ENCODE measurements around the gene WDR62.

WDR62 gene

GRCh38 chr19:36054733-36055686 is at the start of gene WDR62:
Gene WDR62, plus strand, starts transcription at chr19:36054897. Its CDS starts 75 bp downstream, at chr19:36054972.
- peak; percentile 91 to 94 for DNase-seq (ENCODE audit: low read depth in 1 of 2, low spot score in 1 of 2)

DNA sequence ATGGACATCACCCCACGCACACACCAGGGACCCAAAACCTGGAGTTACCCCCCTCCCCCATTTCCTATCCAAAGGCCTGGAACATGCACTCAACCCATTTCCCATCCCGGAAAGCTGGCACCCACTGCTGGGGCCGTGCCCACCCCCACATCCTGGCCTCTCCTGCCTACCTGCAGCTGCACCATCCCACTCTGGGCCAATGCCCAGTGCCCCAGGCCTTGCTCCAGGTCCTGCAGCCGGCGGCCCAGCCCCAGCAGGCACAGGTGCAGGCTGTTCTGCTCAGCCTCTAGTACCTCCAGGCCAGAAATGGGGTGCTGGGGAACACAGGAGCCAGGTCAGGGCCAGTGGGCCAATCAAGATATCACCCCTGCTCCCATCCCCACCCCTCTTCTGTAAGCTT is 47.7 kb upstream of the WDR62 start:
- DNase-seq (ENCODE audit: low read depth in 1 of 2, low spot score in 1 of 2), result no peak

- no peak for DNase-seq (ENCODE audit: low read depth in 1 of 2, low spot score in 1 of 2)
These were observed 46.2 kb upstream of the WDR62 start, which contains the start of gene SYNE4 for GRCh38 chr19:36008336-36008978. Gene SYNE4, minus strand, starts transcription at chr19:36008813. Its CDS starts 132 bp downstream, at chr19:36008681.

GRCh38 chr19:36009220-36009619 is 45.5 kb upstream of the WDR62 start:
- DNase-seq (ENCODE audit: low read depth in 1 of 2, low spot score in 1 of 2), result peak in 1 of 2 donors; percentile 35

DNA sequence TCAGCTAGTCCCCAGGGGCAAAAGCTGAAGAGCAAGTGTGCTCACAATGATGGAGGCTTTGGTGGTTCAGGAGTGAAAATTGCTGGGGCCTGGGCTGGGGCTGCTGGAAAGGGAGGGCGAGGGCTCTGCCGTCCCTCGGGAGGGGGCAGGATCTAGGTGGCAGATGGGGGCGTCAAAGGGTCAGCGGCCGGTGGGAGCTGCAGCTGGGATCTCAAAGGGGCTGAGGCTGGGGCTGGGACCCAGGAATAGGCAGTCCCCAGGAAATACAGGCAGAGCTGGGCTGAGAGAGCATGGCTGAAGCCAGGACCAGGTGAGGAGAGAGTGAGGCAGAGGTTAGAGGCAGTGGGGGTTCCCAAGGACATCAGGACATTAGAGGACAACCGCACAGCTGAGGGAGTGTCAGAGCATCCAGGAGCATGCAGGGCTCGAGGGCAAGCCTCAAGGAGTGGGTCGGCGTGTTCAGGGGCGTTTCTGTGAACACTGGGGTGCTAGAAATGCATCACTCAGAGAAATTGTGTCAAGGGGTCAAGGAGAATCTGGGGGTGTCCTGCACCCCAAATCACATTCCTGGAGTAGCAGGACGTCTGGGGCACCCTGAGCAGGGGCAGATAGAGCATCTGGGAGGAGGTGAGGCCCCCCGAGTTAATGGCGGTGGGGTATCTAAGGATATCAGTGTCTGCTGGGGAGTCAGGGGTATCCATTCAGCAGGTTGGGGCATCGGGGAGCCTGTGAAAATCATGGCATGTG is 44.9 kb upstream of the WDR62 start:
- no peak for DNase-seq (ENCODE audit: low read depth in 1 of 2, low spot score in 1 of 2)

DNA sequence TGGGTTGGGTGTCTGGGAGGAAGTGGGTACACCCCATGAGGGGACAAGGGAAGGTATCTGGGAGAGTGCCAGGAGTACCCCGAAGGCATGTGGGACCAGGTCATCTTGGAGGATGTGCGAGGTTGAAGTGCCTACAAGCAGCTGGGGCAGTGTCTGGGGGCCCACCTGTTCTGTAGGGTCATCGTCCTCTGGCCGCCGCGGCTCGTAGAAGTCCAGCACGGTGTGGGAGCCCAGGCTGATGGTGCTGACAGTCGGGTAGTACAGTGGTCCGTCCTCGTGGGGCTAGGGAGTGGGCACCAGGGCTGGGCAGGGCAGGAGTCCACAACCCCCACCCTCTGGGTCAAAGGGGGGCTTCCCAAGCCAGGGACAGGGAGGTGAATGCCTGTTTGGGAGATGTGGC is 44.3 kb upstream of the WDR62 start:
- no peak for DNase-seq (ENCODE audit: low read depth in 1 of 2, low spot score in 1 of 2)

GRCh38 chr19:36013280-36014011 is 41.3 kb upstream of the WDR62 start:
- DNase-seq (ENCODE audit: low read depth in 1 of 2, low spot score in 1 of 2), result no peak

GRCh38 chr19:36014012-36014924 is 40.4 kb upstream of the WDR62 start, which contains the start of gene ALKBH6:
Gene ALKBH6, minus strand, starts transcription at chr19:36014213. Its CDS starts 816 bp downstream, at chr19:36013397.
- peak; percentile 98 for DNase-seq (ENCODE audit: low read depth in 1 of 2, low spot score in 1 of 2)

GRCh38 chr19:36019061-36019670 is 35.5 kb upstream of the WDR62 start:
- DNase-seq (ENCODE audit: low read depth in 1 of 2, low spot score in 1 of 2), result no peak

GRCh38 chr19:36023432-36023831 is 31.3 kb upstream of the WDR62 start:
- no peak for DNase-seq (ENCODE audit: low read depth in 1 of 2, low spot score in 1 of 2)

DNA sequence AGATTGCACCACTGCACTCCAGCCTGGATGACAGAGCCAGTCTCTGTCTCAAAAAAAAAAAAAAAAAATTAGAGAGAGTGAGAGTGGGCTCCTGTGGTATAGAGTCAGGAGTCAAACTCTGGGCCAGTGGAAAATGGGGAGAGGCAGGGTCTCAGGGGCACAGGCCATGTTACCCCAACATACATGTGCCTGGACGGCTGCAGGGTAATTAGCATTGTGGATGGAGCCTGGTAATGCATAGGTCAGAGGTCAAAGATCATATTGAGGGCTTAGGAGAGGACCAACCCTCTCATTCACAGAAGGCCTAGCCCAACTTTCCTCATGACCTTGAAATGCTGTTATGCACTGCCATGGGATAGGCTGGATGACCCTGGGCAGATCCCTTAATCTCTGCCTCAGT is 29.2 kb upstream of the WDR62 start:
- no peak for DNase-seq (ENCODE audit: low read depth in 1 of 2, low spot score in 1 of 2)

- DNase-seq (ENCODE audit: low read depth in 1 of 2, low spot score in 1 of 2), result no peak
These were observed 28.4 kb upstream of the WDR62 start for GRCh38 chr19:36026091-36026876.

- no peak for DNase-seq (ENCODE audit: low read depth in 1 of 2, low spot score in 1 of 2)
These were observed 27.0 kb upstream of the WDR62 start for GRCh38 chr19:36027696-36028095.

DNA sequence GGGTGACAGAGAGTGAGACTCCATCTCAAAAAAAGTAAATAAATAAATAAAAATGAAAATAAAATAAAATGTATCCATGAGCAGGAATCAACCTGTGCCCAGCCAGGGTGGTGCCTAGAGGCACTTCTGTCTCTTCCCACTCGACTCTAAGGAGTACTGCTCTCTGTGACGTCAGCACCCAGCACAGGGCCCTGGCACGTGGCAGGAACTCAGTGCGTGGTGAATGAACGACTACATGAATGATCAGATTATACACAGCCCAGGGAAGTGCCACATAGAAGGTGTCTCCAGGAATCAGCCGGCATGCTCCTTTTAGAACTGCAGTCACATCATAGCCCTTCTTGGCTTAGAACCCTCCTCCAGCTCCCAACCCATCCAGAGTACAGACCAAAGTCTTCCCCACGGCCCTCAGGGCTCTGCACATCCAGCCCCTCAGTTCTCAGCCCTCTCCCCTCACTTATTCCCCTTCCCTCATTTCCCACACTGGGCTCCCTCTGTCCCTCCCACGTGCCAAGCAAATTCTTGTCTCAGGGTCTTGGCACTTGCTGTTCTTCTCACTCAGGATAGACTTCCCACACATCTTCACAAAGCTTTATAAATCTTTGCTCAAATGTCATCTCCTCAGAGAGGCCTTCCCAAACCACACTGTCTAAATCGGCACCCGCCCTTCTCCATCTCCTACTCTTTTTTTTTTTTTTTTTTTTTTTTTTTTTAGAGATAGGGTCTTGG is 26.2 kb upstream of the WDR62 start:
- DNase-seq (ENCODE audit: low read depth in 1 of 2, low spot score in 1 of 2), result no peak

DNA sequence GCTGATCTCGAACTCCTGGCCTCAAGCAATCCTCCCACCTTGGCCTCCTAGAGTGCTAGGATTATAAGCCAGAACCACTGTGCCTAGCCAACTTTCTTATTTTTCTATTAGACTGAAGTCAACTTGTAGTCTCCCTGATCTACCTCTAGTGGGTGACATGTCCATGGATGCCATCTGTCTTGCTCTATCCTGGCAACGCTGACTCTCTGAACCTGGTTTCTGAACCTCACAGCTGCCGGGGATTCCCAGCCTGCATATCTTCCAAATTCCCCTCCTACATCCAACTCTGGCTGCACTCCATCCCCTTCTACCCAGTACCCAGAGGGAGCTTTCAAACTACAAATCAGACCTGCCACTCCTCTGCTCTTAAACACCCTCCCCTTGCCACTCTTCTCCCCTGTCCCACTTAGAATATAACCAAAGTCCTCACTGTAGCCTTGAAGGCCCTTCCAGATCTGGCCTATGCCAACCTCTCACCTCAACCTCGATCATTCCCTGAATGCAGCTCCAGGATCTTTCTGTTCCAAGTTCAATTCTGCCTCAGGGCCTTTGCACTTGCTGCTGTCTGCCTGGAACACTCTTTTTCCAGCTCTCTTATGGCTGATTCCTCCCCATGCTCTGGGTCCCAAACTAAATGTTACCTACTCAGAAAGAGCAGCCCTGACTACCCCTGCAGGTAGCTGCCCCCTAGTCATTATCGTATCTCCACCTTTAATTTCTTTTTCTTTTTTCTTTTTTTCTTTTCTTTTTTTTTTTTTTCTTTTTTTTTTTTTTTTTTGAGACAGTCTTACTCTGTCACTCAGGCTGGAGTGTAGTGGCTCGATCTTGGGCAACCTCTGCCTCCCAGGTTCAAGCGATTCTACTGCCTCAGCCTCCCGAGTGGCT is 24.2 kb upstream of the WDR62 start:
- no peak for DNase-seq (ENCODE audit: low read depth in 1 of 2, low spot score in 1 of 2)

GRCh38 chr19:36031308-36031707 is 23.4 kb upstream of the WDR62 start:
- DNase-seq (ENCODE audit: low read depth in 1 of 2, low spot score in 1 of 2), result no peak
